HG03460 (cell line): ENCODE measurements around the gene LAMA2.
"Not testable (repeated sequence)": the region's sequence is repeated elsewhere in the genome, so short reads cannot be mapped to it uniquely, and the experiment has no call there.

Experiments
- ATAC-seq: cut with Tn5 transposase; IDR thresholded peaks from one replicate; pipeline ENCODE4 v1.9.1; 2021; ENCODE audit not compliant: unreplicated experiment

LAMA2 gene

DNA sequence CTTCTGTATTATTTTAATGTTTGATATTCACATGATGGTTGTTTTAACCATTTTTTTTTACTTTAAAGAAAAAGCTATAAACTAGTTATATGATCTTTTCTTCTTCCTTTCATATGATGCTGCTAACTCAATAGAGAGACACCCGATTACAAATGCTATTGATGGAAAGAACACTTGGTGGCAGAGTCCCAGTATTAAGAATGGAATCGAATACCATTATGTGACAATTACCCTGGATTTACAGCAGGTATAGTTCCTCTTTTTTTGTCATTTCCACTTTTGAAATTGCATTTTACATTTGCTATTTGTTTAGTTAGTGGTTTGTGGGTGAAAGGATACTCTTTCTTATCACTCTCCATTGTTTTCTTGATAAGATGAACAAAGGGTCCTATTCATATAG, 176.7 kb downstream of the LAMA2 start:
- no peak for ATAC-seq

DNA sequence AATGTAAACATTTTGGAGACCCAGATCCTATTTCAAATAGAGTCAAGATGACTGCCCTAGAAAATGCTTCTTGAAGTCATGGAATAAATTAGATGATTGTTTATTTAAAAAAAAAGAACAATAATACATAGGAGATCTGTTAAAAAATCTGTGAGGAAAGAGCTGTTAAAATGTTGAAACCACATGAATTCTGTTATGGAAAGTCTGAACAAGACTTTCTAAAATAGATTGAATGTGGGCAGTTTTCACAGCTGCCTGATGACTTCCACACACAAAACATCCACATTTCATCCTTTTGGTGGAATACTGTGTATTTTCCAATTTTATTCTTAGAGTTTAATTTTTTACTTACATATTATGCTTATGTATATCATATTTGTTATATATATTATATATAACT, 186.1 kb downstream of the LAMA2 start:
- ATAC-seq = no peak

DNA sequence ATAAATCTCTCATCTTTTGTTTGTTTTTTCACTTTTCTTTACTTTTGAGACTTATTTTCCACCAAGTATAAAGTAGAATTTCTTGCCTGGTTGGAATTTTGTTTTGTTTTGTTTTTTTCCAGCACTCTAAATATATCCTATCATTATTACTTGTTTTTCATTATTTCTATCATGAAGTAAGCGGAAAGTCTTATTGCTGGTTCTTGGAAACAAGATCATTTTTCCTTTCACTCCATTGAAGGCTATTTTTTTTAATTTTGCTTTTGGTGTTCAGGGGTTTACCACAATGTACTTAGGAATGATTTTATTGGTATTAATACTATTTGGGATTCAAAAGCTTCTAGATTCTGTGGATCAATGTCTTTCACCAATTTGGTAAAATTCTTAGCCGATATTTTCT, 190.1 kb downstream of the LAMA2 start:
- no peak for ATAC-seq

DNA sequence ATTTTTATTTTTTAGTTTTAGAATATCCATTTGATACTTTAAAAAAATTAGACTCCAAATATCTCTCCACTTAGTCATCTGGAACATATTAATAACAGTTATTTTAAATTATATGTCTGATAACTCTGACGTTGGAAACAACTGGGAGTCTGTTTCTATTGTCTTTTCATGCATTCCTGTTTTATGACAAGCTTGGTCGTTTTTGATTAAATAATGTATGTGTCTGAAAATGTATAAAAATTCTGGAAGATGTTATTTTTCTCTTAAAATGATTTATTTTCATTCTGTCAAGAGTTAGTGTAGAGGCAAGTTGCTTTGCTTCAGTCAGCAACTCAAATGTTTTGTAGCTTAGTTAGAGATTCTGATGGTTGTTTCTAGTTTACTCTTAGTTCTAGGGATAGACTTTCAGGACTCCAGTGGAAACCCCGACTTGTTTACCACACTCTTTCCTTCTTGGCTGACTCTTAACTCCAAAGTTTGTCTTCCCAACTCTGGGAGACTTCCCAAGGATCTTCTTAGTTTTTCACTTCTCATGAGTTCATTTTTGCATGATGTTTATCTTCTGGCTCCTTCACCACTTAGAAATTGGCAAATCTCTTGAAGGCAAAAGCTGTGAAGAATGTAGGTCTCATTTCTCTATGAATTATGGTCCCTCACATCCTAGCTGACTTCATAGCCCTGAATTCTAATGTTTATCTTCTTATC, 190.9 kb downstream of the LAMA2 start:
- ATAC-seq = no peak

DNA sequence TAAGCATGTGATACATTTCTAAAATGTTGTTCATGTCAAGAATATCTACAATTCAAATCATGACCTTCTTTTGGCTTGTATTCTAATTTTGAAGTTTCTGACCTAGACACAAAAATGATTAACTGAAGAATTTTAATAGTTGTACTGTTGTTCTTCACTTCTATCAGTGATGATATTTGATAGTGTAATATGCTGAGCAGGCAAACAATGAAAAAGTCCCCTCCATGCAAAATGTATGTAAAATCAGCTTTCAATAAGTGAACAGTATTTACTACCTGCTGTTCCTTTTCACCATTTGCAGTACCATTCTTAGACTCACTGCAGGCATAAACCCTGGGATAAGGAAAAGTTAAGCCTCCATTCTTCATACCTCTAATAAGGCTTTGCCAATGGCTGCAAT, 201.5 kb downstream of the LAMA2 start:
- ATAC-seq = no peak

DNA sequence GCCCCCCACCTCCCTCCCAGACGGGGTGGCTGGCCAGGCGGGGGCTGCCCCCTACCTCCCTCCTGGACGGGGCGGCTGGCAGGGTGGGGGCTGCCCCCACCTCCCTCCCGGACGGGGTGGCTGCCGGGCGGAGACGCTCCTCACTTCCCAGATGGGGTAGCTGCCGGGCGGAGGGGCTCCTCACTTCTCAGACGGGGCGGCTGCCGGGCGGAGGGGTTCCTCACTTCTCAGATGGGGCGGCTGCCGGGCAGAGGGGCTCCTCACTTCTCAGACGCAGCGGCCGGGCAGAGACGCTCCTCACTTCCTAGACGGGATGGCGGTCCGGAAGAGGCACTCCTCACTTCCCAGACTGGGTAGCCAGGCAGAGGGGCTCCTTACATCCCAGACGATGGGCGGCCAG, 205.5 kb downstream of the LAMA2 start:
- not testable (repeated sequence) for ATAC-seq

DNA sequence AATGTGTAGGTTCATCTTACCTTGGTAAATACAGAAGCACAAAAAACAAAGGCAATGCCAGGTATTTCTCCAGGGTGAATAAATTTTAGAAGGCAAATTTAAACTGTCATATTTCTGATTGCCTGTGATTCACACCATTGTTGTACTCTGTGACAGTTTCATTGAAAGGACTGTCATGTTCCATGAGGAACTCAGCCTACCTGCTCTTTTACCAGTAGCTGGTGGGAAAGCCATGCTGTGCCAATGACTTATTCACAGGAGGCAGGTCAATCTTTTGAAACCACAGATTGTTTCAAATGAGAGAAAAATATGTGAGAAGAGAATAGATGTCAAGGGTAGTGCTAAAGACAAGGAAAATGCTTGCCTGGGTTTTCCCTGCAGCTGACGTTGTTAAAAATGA, 206.4 kb downstream of the LAMA2 start:
- no peak for ATAC-seq

DNA sequence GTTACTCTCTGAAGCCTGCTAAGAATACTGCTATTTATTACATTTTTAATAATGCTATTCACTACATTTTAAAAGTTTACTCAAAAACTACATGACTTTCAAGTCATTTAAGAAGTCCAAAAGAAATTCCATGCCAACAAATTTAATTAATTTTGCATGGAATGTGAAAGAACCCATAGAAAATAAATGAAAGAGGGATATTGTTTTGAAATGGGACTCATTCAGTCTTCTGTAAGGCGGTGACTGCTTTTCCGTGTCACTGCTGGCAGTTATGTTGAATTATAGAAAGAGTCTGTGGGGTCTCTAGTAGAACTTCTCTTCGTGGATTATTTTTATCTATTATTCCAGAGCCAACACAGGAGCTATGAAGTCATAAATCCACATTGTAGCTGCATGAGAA, 211.2 kb downstream of the LAMA2 start:
- no peak for ATAC-seq

DNA sequence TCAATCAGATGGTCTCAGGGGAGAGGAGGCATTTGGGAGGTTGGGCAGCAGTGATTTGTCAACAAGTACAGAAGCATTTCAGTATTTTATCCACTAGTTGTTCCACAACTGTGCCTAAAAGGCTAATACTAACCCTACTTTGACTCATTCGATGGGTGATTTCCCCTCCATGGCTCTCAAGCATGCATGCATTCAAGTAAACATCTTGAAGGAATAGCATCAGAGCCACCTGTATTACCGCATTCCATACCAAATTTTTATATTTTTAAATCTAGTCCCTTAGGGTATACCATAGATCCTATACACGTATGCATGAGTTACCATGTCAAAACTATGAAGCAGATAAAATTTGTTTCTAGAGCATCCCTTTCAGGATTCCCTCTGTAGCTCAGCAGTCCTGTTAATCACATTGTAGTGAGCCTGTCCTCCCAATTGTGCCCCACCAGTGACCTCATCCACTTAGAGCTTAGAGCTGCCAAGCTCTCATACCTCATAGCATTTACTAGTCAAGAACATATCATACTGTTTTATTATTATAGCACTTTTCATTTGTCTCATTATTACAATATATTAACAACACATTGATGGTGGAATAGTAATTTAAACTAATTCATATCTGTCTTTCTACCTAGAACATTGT, 213.8 kb downstream of the LAMA2 start:
- ATAC-seq = no peak

DNA sequence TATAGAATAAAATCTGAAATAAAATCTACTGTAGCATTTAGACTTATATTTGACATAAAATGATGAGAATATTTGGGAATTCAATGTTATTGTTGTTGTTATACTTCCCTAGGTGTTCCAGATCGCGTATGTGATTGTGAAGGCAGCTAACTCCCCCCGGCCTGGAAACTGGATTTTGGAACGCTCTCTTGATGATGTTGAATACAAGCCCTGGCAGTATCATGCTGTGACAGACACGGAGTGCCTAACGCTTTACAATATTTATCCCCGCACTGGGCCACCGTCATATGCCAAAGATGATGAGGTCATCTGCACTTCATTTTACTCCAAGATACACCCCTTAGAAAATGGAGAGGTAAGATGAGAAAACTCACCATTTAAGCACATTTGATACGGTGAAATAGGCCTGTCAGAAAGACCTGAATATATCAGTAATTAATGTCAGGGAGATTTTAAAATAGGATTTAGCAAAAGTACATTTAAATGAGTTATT, 215.2 kb downstream of the LAMA2 start:
- no peak for ATAC-seq

DNA sequence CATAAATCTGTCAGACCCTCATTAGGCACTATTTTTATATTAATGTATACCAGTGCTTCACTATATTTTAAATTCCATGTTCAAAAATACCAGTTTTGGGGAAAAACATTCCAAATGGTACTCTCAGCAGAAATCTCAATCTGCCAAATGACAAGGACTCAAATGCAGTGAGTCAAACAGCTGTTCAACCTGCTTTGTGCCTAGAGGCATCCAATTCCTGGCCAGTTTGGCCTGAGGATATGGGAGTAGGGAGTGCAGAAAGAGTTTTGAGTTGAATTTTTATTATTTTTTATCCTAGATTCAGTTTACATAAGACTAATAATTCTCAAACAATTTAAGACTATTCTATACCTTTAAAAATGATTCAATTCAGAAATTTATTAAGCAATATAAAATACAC, 216.8 kb downstream of the LAMA2 start:
- ATAC-seq = no peak

DNA sequence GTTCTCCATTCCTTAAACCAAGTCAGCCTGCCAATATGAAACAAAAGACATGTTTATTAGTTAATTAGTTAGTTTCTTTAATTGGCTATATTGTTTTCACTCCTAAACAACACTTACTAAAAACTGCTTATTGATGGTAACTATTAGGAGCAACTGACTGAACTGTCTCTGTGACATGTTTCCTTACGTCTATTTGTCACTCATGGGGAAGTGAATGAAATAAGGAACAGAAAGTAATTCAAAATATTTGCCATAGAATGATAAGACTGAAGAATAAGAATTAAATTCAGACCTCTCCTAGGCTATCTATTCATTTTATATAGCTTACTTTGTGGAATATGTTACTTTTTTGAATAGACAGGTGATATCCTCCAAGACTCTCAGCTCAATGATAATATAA, 217.2 kb downstream of the LAMA2 start:
- ATAC-seq = no peak

DNA sequence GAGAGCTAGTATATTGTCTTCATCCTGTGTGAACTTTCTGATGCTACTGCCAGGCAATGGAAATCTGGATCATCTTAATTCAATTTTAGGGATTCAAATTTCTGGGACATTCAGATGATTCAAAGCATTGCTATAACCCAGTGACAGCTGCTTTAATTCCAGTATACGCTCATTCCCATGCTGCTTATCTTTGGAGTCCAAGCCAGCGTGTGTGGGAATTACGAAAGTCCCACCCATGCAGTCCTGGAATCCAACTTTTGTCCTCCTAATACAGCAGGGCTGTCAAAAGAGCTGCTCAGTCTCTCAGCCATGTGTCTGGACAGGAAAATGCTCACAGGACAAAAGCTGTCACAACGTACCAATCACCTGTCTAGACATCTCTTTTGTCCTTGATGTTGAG, 219.8 kb downstream of the LAMA2 start:
- no peak for ATAC-seq

DNA sequence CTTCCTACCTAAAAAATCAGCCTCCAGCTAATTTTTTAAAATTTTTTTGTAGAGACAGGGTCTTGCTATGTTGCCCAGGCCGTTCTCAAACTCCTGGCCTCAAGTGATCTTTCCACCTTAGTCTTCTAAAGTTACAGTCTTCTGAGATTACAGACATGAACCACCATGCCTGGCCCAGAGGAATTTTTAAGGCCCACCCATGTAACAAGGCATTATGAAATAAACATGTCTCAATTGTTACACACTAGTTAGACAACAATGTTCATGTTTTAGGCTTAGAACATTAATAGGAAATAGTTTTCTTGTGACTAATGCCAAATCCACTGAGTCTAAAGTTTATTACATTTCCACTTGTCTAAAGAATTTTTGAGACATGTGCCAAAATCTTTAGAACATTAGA, 221.2 kb downstream of the LAMA2 start:
- ATAC-seq = no peak

DNA sequence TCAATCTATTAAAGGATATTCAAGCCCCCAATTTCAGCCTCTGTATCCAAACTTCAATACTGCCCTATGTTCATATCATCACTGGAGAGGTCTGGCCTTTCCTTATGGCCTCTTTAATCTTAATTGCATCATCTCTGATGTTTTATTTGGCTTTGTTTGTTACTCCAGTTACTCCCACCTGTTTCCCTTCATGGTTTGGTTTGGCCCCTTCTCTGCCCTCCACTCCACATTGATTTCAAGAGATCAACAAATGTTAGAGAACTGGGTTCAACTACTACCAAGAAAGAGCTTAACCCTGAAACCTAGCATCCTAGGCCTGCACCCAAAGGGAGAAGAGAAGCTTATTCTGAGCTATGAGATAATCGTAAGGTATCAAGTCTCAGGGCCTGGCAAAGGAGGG, 221.6 kb downstream of the LAMA2 start:
- no peak for ATAC-seq

DNA sequence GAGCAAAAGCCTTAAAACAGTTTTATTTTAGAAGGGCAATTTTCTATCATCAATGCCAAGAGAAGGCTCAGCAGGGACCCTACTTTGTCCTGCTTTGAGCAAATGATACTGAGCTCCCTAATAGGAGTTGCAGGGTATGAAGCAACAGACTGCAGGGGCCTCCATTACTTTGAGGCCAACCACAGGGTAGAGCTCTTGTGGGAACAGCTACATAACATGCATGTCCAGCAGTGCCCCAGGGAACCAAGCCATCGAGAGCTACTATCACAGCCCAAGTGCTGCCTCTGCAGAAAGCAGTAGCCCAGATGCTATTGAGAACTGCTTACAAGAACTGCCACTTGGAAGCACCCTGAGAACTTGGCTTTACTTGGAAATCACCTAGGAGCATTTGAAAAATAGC, 222.1 kb downstream of the LAMA2 start:
- ATAC-seq = no peak

DNA sequence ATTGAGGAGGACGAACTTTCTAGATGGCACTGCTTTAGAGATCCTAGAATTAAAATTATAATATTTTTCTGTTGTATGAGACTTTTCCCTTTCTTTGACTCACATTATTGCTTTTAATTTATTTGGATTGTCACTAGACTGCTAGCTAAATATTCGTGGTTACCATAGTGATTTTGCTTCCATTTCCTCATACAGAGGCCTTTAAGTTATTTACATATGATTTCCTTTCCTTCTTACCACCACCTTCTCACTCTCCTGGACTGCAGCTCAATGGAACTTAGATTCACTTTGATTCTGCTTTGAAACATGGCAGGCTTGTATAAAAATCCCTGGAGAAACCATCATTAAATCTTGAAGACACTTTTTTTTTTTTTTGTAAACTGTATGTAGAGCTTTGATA, 222.9 kb downstream of the LAMA2 start:
- ATAC-seq = no peak

DNA sequence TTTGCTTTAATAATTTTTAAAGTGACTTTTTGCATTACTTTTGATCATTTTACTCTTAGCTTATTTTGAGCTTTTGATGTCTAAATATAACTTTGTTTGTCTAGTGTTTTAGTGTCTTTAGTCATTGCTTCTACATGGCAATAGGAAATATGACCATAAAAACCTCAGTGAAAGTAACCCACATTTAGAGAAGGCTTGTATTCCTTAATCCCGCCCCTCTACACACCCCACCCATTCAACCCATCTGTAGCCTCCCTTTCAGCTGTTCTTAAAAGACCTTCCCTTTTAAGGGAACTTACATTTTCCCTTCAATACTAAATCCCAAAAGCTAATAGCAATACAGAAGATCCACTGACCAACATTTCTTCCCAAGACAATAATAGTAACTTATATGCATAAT, 225.4 kb downstream of the LAMA2 start:
- ATAC-seq = no peak

DNA sequence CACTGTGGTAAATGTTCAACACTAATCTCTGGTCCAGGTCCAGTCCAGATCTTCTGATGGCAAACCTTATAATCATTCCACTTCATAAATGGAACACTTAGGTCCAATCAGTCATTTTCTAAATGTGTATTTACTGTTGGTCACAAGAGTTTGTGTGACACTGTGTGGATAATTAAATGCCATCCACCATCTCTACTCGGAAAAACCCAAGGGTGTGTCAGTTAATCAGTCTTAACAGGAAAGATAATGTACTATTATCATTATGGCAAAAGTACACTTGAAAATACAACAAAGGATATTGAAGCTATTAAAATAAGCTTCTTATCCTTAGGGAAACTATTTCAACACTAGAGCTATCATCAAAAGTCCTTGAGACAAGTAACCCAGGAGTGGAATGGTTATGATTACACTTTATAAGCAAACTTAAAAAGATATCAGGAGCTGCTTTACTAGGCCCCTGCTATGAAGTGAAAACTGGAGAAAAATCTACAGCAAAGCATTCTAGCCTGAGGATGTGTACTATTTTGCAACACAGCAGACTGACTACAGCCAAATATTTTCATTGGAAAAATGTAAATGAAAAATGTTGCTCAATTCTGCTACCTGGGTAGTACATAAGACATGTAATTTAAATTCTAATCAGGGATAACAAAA, 227.9 kb downstream of the LAMA2 start:
- no peak for ATAC-seq

DNA sequence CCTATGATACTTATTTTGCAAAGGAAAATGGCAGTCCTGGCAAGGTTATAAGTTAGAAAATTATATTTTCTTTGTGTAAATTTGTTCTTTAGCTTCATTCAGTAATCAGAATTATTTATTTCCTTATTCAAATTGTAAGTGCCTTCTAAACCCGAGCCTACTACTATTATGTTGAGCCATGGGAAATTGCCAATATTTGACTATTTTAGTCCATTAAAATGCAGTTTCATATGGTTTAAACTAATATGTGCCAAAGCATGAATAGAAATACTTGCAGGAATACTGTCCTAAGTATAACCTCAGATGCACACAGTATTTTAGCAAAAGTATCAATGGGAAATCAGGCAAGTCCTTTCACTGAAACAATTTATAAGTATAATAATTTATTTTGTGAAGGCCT, 228.4 kb downstream of the LAMA2 start:
- no peak for ATAC-seq

DNA sequence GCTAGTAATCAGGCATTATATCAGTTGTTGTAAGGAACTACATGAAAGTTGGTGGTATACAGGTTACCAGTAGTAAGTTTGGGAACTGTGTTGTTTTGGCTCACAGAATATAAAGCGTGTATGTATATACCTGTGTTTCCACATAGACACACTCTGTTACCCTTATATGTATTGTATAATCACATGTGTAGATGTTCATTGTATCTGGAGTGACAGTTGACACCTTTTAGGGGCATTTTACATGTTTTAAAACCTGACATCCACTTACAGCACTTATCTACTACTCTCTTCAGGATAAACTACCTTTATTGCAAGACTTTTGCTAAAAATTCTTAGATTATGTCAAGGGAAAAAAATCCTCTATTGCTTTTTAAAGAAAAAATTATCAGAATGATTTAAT, 228.9 kb downstream of the LAMA2 start:
- ATAC-seq = no peak

DNA sequence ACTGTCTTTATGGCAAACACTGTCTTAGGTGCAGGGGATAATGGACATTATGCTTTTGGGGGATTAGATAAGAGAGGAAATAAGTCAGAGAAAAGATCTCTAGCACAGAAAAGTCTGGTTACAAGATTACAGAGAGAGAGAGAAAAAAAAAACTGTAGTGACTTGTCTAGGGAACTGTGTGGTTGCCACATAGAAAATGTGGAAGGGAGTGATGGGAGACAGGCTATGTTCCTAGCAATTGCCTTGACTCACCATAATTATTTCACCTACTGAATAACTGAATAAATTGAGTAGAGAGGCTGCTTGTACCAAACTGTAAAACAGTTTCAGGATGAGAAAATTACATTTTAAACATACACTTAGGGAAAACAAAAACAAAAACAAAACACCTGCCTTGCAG, 229.7 kb downstream of the LAMA2 start:
- no peak for ATAC-seq
